Transverse colon (tissue), 4 donors: ENCODE measurements around the gene RABGAP1L.

ENCODE experiments used
- EP300 ChIP-seq: sonication (generic); formaldehyde crosslinking; IDR thresholded peaks from one replicate; pipeline ENCODE4 v1.6.1; 2017; ENCODE audit warnings: antibody characterized with exemption, low read depth
- POLR2A ChIP-seq: fragments of 450-650 bp; IDR thresholded peaks from one replicate; pipeline ENCODE4 v1.6.1; 2016; ENCODE audit warnings: antibody characterized with exemption, mild to moderate bottlenecking, moderate library complexity
- POLR2AphosphoS5 ChIP-seq, 3 donors: sonication (generic); formaldehyde crosslinking; IDR thresholded peaks; one replicate each; pipeline ENCODE4 v1.6.1; 2016; ENCODE audit warnings: antibody characterized with exemption in 3 of 3
- TF ChIP-seq, protein P1 (sequence below), 5 experiments: fragments of 200-600 bp in 3 of 5; fragments of 450-650 bp in 2 of 5; sonication (generic) in 3 of 5; IDR thresholded peaks; 1 replicate in 2 of 5; 2 replicates in 3 of 5; pipeline ENCODE4 v1.5.1; 2016 to 2017; ENCODE audit warnings: antibody characterized with exemption in 5 of 5, inconsistent platforms in 3 of 5, mild to moderate bottlenecking in 2 of 5, moderate library complexity in 1 of 5

DNA sequence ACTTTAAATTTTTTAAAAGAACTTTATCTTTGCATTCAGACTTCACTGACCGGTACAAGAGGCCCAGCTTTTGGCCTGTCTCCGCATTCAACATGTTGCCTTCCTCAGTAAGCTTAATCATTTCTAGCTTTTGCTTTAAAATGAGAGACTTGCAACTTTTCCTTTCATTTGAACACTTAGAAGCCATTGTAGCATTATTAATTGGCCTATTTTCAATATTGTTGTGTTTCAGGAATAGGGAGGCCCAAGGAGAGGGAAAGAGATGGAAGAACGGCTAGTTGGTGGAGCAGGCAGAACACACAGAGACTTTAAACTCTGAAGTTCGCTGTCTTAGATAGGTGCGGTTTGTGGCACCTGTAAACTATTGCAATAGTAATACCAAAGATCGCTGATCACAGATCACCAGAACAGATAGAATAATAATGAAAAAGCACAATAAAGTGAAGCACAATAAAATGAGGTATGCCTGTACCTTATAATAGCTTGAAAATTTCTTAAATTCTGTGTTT lies 31.4 kb downstream of the RABGAP1L start:
- TF ChIP-seq POLR2A (no peak), EP300 (no peak), POLR2AphosphoS5 (IDR thresholded peaks at IDR 0.05) (no peak)
- TF ChIP-seq, protein P1, sequence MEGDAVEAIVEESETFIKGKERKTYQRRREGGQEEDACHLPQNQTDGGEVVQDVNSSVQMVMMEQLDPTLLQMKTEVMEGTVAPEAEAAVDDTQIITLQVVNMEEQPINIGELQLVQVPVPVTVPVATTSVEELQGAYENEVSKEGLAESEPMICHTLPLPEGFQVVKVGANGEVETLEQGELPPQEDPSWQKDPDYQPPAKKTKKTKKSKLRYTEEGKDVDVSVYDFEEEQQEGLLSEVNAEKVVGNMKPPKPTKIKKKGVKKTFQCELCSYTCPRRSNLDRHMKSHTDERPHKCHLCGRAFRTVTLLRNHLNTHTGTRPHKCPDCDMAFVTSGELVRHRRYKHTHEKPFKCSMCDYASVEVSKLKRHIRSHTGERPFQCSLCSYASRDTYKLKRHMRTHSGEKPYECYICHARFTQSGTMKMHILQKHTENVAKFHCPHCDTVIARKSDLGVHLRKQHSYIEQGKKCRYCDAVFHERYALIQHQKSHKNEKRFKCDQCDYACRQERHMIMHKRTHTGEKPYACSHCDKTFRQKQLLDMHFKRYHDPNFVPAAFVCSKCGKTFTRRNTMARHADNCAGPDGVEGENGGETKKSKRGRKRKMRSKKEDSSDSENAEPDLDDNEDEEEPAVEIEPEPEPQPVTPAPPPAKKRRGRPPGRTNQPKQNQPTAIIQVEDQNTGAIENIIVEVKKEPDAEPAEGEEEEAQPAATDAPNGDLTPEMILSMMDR (IDR thresholded peaks at IDR 0.05) = no peak
